Measurements from ENCODE around the gene RAB32.
A peak's percentile ranks its signal among the peaks of the same experiment; 100 is the strongest.

RAB32 gene

GRCh38 chr6:146592451-146592850 lies 48.8 kb downstream of the RAB32 start:
- H3K4me3 ChIP-seq (ENCODE audit: severe bottlenecking): no peak overlapping the region
- TF ChIP-seq, protein P1, sequence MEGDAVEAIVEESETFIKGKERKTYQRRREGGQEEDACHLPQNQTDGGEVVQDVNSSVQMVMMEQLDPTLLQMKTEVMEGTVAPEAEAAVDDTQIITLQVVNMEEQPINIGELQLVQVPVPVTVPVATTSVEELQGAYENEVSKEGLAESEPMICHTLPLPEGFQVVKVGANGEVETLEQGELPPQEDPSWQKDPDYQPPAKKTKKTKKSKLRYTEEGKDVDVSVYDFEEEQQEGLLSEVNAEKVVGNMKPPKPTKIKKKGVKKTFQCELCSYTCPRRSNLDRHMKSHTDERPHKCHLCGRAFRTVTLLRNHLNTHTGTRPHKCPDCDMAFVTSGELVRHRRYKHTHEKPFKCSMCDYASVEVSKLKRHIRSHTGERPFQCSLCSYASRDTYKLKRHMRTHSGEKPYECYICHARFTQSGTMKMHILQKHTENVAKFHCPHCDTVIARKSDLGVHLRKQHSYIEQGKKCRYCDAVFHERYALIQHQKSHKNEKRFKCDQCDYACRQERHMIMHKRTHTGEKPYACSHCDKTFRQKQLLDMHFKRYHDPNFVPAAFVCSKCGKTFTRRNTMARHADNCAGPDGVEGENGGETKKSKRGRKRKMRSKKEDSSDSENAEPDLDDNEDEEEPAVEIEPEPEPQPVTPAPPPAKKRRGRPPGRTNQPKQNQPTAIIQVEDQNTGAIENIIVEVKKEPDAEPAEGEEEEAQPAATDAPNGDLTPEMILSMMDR (IDR thresholded peaks at IDR 0.05; ENCODE audit: poor library complexity, severe bottlenecking): no peak
- H3K9me3 ChIP-seq (ENCODE audit: severe bottlenecking): no peaks in the 10 kb centered on the region
- ATAC-seq (ENCODE audit: low read depth) (no peak), DNase-seq (ENCODE audit: low spot score) (no peak)
- H3K4me1 ChIP-seq (ENCODE audit: insufficient read depth, poor library complexity, severe bottlenecking): peaks cover 8% of the 10 kb centered on the region
- H3K36me3 ChIP-seq (ENCODE audit: low read depth): no peaks in the 10 kb centered on the region
- no peaks in the 10 kb centered on the region for H3K27me3 ChIP-seq (ENCODE audit: insufficient read depth, poor library complexity, severe bottlenecking)
- H3K27ac ChIP-seq (ENCODE audit: poor library complexity, severe bottlenecking): no peak overlapping the region

- Histone ChIP-seq H3K9me3 (ENCODE audit: severe bottlenecking) (no peaks in the 10 kb centered on the region), H3K4me1 (ENCODE audit: insufficient read depth, poor library complexity, severe bottlenecking) (peaks cover 8% of the 10 kb centered on the region), H3K4me3 (ENCODE audit: severe bottlenecking) (no peak overlapping the region), H3K27me3 (ENCODE audit: insufficient read depth, poor library complexity, severe bottlenecking) (no peaks in the 10 kb centered on the region), H3K27ac (ENCODE audit: poor library complexity, severe bottlenecking) (no peak overlapping the region), H3K36me3 (ENCODE audit: low read depth) (no peaks in the 10 kb centered on the region)
- ATAC-seq (ENCODE audit: low read depth) (no peak), DNase-seq (ENCODE audit: low spot score) (no peak)
- TF ChIP-seq, protein P1 (IDR thresholded peaks at IDR 0.05; ENCODE audit: poor library complexity, severe bottlenecking): no peak
These were observed 50.4 kb downstream of the RAB32 start for GRCh38 chr6:146593986-146594385.

- Histone ChIP-seq H3K27ac (ENCODE audit: poor library complexity, severe bottlenecking) (no peak overlapping the region), H3K36me3 (ENCODE audit: low read depth) (no peaks in the 10 kb centered on the region), H3K4me1 (ENCODE audit: insufficient read depth, poor library complexity, severe bottlenecking) (peaks cover 8% of the 10 kb centered on the region), H3K27me3 (ENCODE audit: insufficient read depth, poor library complexity, severe bottlenecking) (no peaks in the 10 kb centered on the region), H3K9me3 (ENCODE audit: severe bottlenecking) (no peaks in the 10 kb centered on the region), H3K4me3 (ENCODE audit: severe bottlenecking) (no peak overlapping the region)
- DNase-seq (ENCODE audit: low spot score) (no peak), ATAC-seq (ENCODE audit: low read depth) (no peak)
- TF ChIP-seq, protein P1 (IDR thresholded peaks at IDR 0.05; ENCODE audit: poor library complexity, severe bottlenecking): no peak
These were observed 50.9 kb downstream of the RAB32 start for GRCh38 chr6:146594495-146594894.

- H3K27me3 ChIP-seq (ENCODE audit: insufficient read depth, poor library complexity, severe bottlenecking): no peaks in the 10 kb centered on the region
- no peak overlapping the region for H3K27ac ChIP-seq (ENCODE audit: poor library complexity, severe bottlenecking)
- H3K4me1 ChIP-seq (ENCODE audit: insufficient read depth, poor library complexity, severe bottlenecking): peaks cover 8% of the 10 kb centered on the region
- H3K36me3 ChIP-seq (ENCODE audit: low read depth): no peaks in the 10 kb centered on the region
- ATAC-seq (ENCODE audit: low read depth) (peak; percentile 78), DNase-seq (ENCODE audit: low spot score) (no peak)
- TF ChIP-seq, protein P1 (IDR thresholded peaks at IDR 0.05; ENCODE audit: poor library complexity, severe bottlenecking): no peak
- H3K4me3 ChIP-seq (ENCODE audit: severe bottlenecking): no peak overlapping the region
- no peaks in the 10 kb centered on the region for H3K9me3 ChIP-seq (ENCODE audit: severe bottlenecking)
These were observed 52.5 kb downstream of the RAB32 start for GRCh38 chr6:146595972-146596731.

GRCh38 chr6:146598772-146599405 lies 55.3 kb downstream of the RAB32 start, which contains the start of gene ADGB:
Gene ADGB (plus strand): TSS chr6:146598972. CDS start chr6:146599041, 69 bp downstream.
- Histone ChIP-seq H3K27me3 (ENCODE audit: insufficient read depth, poor library complexity, severe bottlenecking) (no peaks in the 10 kb centered on the region), H3K4me3 (ENCODE audit: severe bottlenecking) (peak within 1 kb of the TSS; percentile 13), H3K4me1 (ENCODE audit: insufficient read depth, poor library complexity, severe bottlenecking) (peaks cover 8% of the 10 kb centered on the region), H3K9me3 (ENCODE audit: severe bottlenecking) (no peaks in the 10 kb centered on the region), H3K36me3 (ENCODE audit: low read depth) (no peaks in the 10 kb centered on the region), H3K27ac (ENCODE audit: poor library complexity, severe bottlenecking) (no peak within 1 kb of the TSS)
- ATAC-seq (ENCODE audit: low read depth): peak; percentile 89
- TF ChIP-seq, protein P1 (IDR thresholded peaks at IDR 0.05; ENCODE audit: poor library complexity, severe bottlenecking): no peak
- DNase-seq (ENCODE audit: low spot score): no peak
